Measurements from ENCODE around the gene ACP2. TPM values are rescaled to one million over a fixed set of nuclear protein-coding genes. Genes with fewer than 3 reads are reported as not detected.

ACP2 gene
- total and polyA plus RNA-seq, 9 of the 15 experiments (the other 6 are each of a cell fraction or from before 2014, with no cell fraction given), result 1.9 to 20.0 (median 11.6) TPM

DNA sequence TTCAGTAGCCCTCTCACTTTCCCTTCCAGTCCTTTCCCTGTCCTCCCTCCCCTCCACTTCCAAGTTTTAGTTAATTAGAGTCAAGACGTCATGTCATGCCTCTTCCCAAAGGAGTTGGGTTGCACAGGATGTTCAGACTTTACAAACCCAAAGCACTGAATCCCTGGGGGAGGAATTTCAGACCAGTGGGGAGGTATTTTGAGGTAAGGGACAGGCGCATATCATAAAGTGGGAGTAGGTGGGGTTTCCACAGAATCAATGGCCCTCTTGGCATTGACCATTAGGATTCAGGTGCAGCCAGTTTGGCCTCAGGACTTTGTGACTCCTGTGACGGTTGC, 733 bp upstream of the ACP2 start (continued):
- TF ChIP-seq, protein P1, sequence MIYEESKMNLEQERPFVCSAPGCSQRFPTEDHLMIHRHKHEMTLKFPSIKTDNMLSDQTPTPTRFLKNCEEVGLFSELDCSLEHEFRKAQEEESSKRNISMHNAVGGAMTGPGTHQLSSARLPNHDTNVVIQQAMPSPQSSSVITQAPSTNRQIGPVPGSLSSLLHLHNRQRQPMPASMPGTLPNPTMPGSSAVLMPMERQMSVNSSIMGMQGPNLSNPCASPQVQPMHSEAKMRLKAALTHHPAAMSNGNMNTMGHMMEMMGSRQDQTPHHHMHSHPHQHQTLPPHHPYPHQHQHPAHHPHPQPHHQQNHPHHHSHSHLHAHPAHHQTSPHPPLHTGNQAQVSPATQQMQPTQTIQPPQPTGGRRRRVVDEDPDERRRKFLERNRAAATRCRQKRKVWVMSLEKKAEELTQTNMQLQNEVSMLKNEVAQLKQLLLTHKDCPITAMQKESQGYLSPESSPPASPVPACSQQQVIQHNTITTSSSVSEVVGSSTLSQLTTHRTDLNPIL (CRISPR knock-in tag; IDR thresholded peaks at IDR 0.05), result no peak
- no peak for TF ChIP-seq KLF6 (CRISPR knock-in tag; IDR thresholded peaks at IDR 0.05; ENCODE audit: borderline replicate concordance)

DNA sequence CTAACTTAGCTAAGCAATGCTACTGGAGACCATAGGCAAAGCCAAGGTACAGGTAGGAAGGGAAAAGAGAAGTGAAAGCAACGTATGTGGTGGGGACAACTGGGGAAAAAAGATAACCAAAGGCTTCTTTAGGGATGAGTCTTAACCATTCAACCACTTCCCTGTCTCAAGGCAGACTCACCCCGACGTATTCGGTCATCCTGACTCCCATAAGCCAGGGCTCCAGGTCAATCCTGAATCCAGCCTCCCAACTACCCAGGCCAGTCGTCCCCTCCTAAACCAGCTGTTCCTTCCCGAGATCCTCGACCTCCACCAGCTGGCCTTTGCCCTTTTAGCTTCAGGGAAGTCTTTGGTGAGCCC, 330 bp downstream of the ACP2 start:
- ChIA-PET CTCF (ENCODE audit: low intra/inter-chr PET ratio) (no interaction called here), POLR2A (interaction anchor here (0.7 to 10.1 kb wide), 14 partner anchors 10 to 164 kb away, joined by 3 to 110 read pairs (median 5); partner anchors contain the start of genes MADD and NR1H3)
- peak; percentile 60 for ATAC-seq
- DNase-seq (ENCODE audit: extremely low read depth in 1 of 4, low spot score in 3 of 4), result peak in 1 of 4 experiments; percentile 42
- no peak for FAIRE-seq
- Histone ChIP-seq H3K9ac (ENCODE audit: insufficient read depth in 1 of 2, low read depth in 2 of 2, low read length in 2 of 2) (peak overlapping the region; percentile 97 to 98), H3K9me1 (ENCODE audit: control insufficient read depth, insufficient read depth, low read length) (no peaks in the 10 kb centered on the region), H3K36me3 (ENCODE audit: control insufficient read depth, insufficient read depth, low read length) (peaks cover 30% of the 10 kb centered on the region; the same call in 2 of the 3 replicates), H3K4me3 (peak overlapping the region; percentile 97), H3K9me3 (replicated peaks; ENCODE audit: control insufficient read depth, insufficient read depth, low read depth, low read length) (no peaks in the 10 kb centered on the region), H3K79me2 (ENCODE audit: control insufficient read depth, insufficient read depth, low read length) (peaks cover 31% of the 10 kb centered on the region), H3K4me2 (ENCODE audit: insufficient read depth, low read length) (peak overlapping the region; percentile 100), H2AFZ (ENCODE audit: low read depth, low read length) (peak overlapping the region; percentile 100), H3K4me1 (replicated peaks in 1 of 2; ENCODE audit: control insufficient read depth in 2 of 2, insufficient read depth in 2 of 2, low read length in 2 of 2) (peaks cover 13 to 19% of the 10 kb centered on the region in 2 experiments; a peak in 4 of 5 replicates), H3K27ac (ENCODE audit: extremely low read depth, low read depth, low read length) (peak overlapping the region; percentile 96), H3K27me3 (ENCODE audit: control insufficient read depth in 2 of 2, insufficient read depth in 2 of 2, low read length in 2 of 2) (no peaks in the 10 kb centered on the region), H4K20me1 (replicated peaks; ENCODE audit: control insufficient read depth, insufficient read depth, low read length) (no peaks in the 10 kb centered on the region)
- TSS peak; percentile 86 for BruUV-seq (replicated peaks)
- WGBS (ENCODE audit: insufficient coverage, low coverage, missing lambda C conversion rate), result 3% methylated on average over 7 of the region's 7 CpGs
- in situ Hi-C loops (cut with MboI), result no loop called here
- intact Hi-C loops (cut with micrococcal nuclease), result loop anchor here (2.0 kb wide), 1 partner anchor 71 kb away; the partner anchor contains the start of gene ARFGAP2
- TF ChIP-seq GABPA (tag; conservative IDR thresholded peaks at IDR 0.05; ENCODE audit: low read depth) (0 out of 2 replicates have a peak, but pooled peaks have one; percentile 79), DACH1 (IDR thresholded peaks at IDR 0.05; ENCODE audit: partially characterized antibody) (peak; percentile 83), CC2D1A (IDR thresholded peaks at IDR 0.05) (no peak), ZSCAN32 (CRISPR knock-in tag; IDR thresholded peaks at IDR 0.05) (0 out of 2 replicates have a peak, but pooled peaks have one; percentile 58), HDAC6 (IDR thresholded peaks at IDR 0.05; ENCODE audit: low read depth, low read length) (no peak), ZNF699 (CRISPR knock-in tag; IDR thresholded peaks at IDR 0.05; ENCODE audit: insufficient replicate concordance) (no peak), SMARCC2 (IDR thresholded peaks at IDR 0.05; ENCODE audit: low read depth) (no peak), SPI1 (IDR thresholded peaks at IDR 0.05; ENCODE audit: borderline replicate concordance, low read depth, low read length) (peak; percentile 46; the same call in 1 of the 2 replicates)
- TF ChIP-seq, protein P2, sequence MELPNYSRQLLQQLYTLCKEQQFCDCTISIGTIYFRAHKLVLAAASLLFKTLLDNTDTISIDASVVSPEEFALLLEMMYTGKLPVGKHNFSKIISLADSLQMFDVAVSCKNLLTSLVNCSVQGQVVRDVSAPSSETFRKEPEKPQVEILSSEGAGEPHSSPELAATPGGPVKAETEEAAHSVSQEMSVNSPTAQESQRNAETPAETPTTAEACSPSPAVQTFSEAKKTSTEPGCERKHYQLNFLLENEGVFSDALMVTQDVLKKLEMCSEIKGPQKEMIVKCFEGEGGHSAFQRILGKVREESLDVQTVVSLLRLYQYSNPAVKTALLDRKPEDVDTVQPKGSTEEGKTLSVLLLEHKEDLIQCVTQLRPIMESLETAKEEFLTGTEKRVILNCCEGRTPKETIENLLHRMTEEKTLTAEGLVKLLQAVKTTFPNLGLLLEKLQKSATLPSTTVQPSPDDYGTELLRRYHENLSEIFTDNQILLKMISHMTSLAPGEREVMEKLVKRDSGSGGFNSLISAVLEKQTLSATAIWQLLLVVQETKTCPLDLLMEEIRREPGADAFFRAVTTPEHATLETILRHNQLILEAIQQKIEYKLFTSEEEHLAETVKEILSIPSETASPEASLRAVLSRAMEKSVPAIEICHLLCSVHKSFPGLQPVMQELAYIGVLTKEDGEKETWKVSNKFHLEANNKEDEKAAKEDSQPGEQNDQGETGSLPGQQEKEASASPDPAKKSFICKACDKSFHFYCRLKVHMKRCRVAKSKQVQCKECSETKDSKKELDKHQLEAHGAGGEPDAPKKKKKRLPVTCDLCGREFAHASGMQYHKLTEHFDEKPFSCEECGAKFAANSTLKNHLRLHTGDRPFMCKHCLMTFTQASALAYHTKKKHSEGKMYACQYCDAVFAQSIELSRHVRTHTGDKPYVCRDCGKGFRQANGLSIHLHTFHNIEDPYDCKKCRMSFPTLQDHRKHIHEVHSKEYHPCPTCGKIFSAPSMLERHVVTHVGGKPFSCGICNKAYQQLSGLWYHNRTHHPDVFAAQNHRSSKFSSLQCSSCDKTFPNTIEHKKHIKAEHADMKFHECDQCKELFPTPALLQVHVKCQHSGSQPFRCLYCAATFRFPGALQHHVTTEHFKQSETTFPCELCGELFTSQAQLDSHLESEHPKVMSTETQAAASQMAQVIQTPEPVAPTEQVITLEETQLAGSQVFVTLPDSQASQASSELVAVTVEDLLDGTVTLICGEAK (IDR thresholded peaks at IDR 0.05), result no peak
- TF ChIP-seq, protein P2 (CRISPR knock-in tag; IDR thresholded peaks at IDR 0.05), result no peak

Measured in K562 (cell line).